DOHH2 (cell line): ENCODE data around the gene NES.

ENCODE experiments used
- EZH2phosphoT487 ChIP-seq: fragments of 200-600 bp; sonication (generic); IDR thresholded peaks from 2 replicates; pipeline ENCODE4 v1.6.1; 2017; ENCODE audit warnings: borderline replicate concordance, mild to moderate bottlenecking, antibody characterized with exemption, low read length, moderate library complexity, mixed read lengths
- TF ChIP-seq, protein P1 (sequence below): fragments of 200-600 bp; sonication (generic); IDR thresholded peaks from one replicate; pipeline ENCODE4 v1.5.1; 2014; ENCODE audit warnings: antibody characterized with exemption, mild to moderate bottlenecking, low read depth, low read length; ENCODE audit not compliant: poor library complexity, severe bottlenecking

DNA sequence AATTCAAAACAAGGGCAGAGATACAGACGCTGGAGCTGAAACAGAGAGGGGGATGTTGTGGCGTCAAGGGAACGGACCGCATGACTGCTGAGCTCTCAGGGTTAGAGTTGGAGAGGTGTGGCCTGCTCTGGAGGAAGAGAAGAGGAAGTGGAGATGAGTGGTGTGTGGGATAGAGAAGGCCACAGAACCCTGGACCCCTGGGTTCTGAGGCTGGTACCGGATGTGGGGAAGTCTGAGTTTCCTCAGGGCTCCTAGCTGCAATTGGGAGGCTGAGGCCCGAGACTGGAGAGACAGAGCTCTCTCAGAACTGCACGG lies 33.5 kb downstream of the NES start:
- TF ChIP-seq, protein P1, sequence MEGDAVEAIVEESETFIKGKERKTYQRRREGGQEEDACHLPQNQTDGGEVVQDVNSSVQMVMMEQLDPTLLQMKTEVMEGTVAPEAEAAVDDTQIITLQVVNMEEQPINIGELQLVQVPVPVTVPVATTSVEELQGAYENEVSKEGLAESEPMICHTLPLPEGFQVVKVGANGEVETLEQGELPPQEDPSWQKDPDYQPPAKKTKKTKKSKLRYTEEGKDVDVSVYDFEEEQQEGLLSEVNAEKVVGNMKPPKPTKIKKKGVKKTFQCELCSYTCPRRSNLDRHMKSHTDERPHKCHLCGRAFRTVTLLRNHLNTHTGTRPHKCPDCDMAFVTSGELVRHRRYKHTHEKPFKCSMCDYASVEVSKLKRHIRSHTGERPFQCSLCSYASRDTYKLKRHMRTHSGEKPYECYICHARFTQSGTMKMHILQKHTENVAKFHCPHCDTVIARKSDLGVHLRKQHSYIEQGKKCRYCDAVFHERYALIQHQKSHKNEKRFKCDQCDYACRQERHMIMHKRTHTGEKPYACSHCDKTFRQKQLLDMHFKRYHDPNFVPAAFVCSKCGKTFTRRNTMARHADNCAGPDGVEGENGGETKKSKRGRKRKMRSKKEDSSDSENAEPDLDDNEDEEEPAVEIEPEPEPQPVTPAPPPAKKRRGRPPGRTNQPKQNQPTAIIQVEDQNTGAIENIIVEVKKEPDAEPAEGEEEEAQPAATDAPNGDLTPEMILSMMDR: no peak
- no peak for TF ChIP-seq EZH2phosphoT487
